HepG2 (cell line): ENCODE data around the gene CENPP. TPM values are rescaled to one million over a fixed set of nuclear protein-coding genes. Genes with fewer than 3 reads are reported as not detected.
A peak's percentile ranks its signal among the peaks of the same experiment; 100 is the strongest.

Experiments
- KLF12 ChIP-seq: sonication (generic); formaldehyde crosslinking; IDR thresholded peaks from 2 replicates; pipeline ENCODE4 v1.4.0; 2020; ENCODE audit warnings: missing genetic modification reagents, borderline replicate concordance
- MED13 ChIP-seq: sonication (generic); formaldehyde crosslinking; IDR thresholded peaks from 2 replicates; pipeline ENCODE4 v1.5.0; 2020; ENCODE audit warnings: missing genetic modification reagents
- MTF1 ChIP-seq: sonication (generic); formaldehyde crosslinking; IDR thresholded peaks from 2 replicates; pipeline ENCODE4 v1.5.0; 2020; ENCODE audit warnings: missing genetic modification reagents
- POLR2AphosphoS2 ChIP-seq: IDR thresholded peaks from 2 replicates; pipeline ENCODE4 v1.6.1; 2011; ENCODE audit warnings: low read depth, low read length, improper control_type of control experiment
- RXRB ChIP-seq: IDR thresholded peaks from 2 replicates; pipeline ENCODE4 v1.6.1; 2016; ENCODE audit warnings: borderline replicate concordance, missing genetic modification reagents, missing compliant biosample characterization
- SMC3 ChIP-seq: IDR thresholded peaks from 2 replicates; pipeline ENCODE4 v1.6.1; 2011; ENCODE audit warnings: low read length, improper control_type of control experiment
- SOX5 ChIP-seq: IDR thresholded peaks from 2 replicates; pipeline ENCODE4 v1.6.1; 2016; ENCODE audit warnings: borderline replicate concordance
- ZBTB20 ChIP-seq: sonication (generic); formaldehyde crosslinking; IDR thresholded peaks from 2 replicates; pipeline ENCODE4 v1.8.1; 2023; ENCODE audit warnings: missing genetic modification reagents, low read depth, mild to moderate bottlenecking, borderline replicate concordance
- ZNF17 ChIP-seq: sonication (generic); formaldehyde crosslinking; IDR thresholded peaks from 2 replicates; pipeline ENCODE4 v1.5.0; 2020; ENCODE audit warnings: mild to moderate bottlenecking, missing genetic modification reagents
- ZNF850 ChIP-seq: sonication (generic); formaldehyde crosslinking; conservative IDR thresholded peaks from 2 replicates; pipeline ENCODE4 v1.9.0; 2021; ENCODE audit warnings: mild to moderate bottlenecking, missing genetic modification reagents
- ZSCAN29 ChIP-seq: sonication (generic); formaldehyde crosslinking; conservative IDR thresholded peaks from 2 replicates; pipeline ENCODE4 v1.4.0; 2020; ENCODE audit warnings: mild to moderate bottlenecking, missing genetic modification reagents
- polyA plus RNA-seq, 8 experiments: library from polyadenylated mRNA; depleted of rRNA in 3 of 8; stranded (reverse) in 7 of 8; unstranded in 1 of 8; fragments of >200 nt; fragmentation: Illumina TruSeq in 4 of 8; extraction: Trizol in 4 of 8; gene quantifications; 2 replicates each; pipeline versions ENCODE4 v1.2.1 to v1.2.3, GENCODE V29; 2011 to 2016; ENCODE audit warnings: low read depth in 4 of 8, missing spikeins in 1 of 8, mixed read lengths in 1 of 8; ENCODE audit not compliant: insufficient read depth in 1 of 8
- total RNA-seq, 5 experiments: library from RNA; depleted of rRNA; stranded (reverse); fragments of >200 nt; fragmentation: Illumina TruSeq; extraction: Trizol; gene quantifications; 2 replicates each; pipeline ENCODE4 v1.2.3, GENCODE V29; 2016; ENCODE audit warnings: low read depth in 1 of 5
- TF ChIP-seq, protein P1 (sequence below): sonication (generic); formaldehyde crosslinking; conservative IDR thresholded peaks from 2 replicates; pipeline ENCODE4 v1.4.0; 2020; ENCODE audit warnings: missing genetic modification reagents
- TF ChIP-seq, protein P2 (sequence below): sonication (generic); formaldehyde crosslinking; IDR thresholded peaks from 2 replicates; pipeline ENCODE4 v1.4.0; 2020; ENCODE audit warnings: mild to moderate bottlenecking, missing genetic modification reagents
- TF ChIP-seq, protein P3 (sequence below): sonication (generic); formaldehyde crosslinking; IDR thresholded peaks from 2 replicates; pipeline ENCODE4 v1.8.1; 2023; ENCODE audit warnings: missing genetic modification reagents, mild to moderate bottlenecking, borderline replicate concordance
- TF ChIP-seq, protein P4 (sequence below): sonication (generic); formaldehyde crosslinking; IDR thresholded peaks from 2 replicates; pipeline ENCODE4 v1.5.1; 2020; ENCODE audit warnings: mild to moderate bottlenecking, missing genetic modification reagents
- TF ChIP-seq, protein P5 (sequence below): sonication (generic); formaldehyde crosslinking; conservative IDR thresholded peaks from 2 replicates; pipeline ENCODE4 v1.4.0; 2020; ENCODE audit warnings: mild to moderate bottlenecking, missing genetic modification reagents, moderate library complexity

The CENPP gene
- total and polyA plus RNA-seq, 2 of the 13 experiments (the other 11 are each of a cell fraction or from before 2014, with no cell fraction given) = 2.0 to 11.4 TPM

DNA sequence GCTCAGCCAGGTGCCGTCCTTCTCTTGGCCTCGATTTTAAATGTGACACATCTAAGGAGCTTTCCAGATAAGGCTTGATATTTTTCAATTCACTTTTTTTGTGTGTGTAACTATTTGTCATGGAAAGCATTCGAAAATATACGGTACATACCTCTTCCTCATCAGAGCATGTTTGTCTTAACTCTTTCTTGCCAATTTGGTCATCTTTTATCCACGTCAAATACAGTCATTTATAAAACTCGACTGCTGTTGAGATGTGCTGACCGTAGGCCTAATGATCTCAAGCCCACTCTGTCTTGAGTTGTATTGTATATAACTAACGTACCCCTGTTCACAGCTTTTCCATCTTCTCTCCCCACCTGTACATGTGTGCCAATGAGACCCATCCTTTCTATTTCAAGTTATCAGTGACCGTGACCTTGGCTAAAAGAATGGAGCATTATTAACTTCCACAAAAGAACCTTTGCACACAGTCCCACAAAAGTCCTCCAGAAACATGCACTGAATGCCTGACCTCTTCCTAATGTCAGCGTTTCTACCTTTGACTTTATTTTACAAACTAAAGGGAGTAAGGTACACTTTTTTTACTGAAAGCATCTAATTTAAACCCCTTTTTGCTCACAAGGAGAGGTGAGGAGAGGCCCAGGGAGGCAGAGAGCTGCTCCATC, 282.6 kb downstream of the CENPP start (continued):
- peak; percentile 71 for TF ChIP-seq RXRB (CRISPR knock-in tag)
- TF ChIP-seq, protein P1, sequence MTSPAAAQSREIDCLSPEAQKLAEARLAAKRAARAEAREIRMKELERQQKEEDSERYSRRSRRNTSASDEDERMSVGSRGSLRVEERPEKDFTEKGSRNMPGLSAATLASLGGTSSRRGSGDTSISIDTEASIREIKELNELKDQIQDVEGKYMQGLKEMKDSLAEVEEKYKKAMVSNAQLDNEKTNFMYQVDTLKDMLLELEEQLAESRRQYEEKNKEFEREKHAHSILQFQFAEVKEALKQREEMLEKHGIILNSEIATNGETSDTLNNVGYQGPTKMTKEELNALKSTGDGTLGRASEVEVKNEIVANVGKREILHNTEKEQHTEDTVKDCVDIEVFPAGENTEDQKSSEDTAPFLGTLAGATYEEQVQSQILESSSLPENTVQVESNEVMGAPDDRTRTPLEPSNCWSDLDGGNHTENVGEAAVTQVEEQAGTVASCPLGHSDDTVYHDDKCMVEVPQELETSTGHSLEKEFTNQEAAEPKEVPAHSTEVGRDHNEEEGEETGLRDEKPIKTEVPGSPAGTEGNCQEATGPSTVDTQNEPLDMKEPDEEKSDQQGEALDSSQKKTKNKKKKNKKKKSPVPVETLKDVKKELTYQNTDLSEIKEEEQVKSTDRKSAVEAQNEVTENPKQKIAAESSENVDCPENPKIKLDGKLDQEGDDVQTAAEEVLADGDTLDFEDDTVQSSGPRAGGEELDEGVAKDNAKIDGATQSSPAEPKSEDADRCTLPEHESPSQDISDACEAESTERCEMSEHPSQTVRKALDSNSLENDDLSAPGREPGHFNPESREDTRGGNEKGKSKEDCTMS (CRISPR knock-in tag) = no peak
- TF ChIP-seq, protein P2, sequence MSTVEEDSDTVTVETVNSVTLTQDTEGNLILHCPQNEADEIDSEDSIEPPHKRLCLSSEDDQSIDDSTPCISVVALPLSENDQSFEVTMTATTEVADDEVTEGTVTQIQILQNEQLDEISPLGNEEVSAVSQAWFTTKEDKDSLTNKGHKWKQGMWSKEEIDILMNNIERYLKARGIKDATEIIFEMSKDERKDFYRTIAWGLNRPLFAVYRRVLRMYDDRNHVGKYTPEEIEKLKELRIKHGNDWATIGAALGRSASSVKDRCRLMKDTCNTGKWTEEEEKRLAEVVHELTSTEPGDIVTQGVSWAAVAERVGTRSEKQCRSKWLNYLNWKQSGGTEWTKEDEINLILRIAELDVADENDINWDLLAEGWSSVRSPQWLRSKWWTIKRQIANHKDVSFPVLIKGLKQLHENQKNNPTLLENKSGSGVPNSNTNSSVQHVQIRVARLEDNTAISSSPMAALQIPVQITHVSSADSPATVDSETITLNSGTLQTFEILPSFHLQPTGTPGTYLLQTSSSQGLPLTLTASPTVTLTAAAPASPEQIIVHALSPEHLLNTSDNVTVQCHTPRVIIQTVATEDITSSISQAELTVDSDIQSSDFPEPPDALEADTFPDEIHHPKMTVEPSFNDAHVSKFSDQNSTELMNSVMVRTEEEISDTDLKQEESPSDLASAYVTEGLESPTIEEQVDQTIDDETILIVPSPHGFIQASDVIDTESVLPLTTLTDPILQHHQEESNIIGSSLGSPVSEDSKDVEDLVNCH (CRISPR knock-in tag) = no peak
- TF ChIP-seq SOX5 (CRISPR knock-in tag) = peak; percentile 81; the same call in 1 of the 2 replicates
- no peak for TF ChIP-seq MTF1 (CRISPR knock-in tag)
- TF ChIP-seq, protein P3, sequence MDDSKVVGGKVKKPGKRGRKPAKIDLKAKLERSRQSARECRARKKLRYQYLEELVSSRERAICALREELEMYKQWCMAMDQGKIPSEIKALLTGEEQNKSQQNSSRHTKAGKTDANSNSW (CRISPR knock-in tag) = no peak
- no peak for TF ChIP-seq ZNF17 (CRISPR knock-in tag)
- no peak for TF ChIP-seq ZSCAN29 (CRISPR knock-in tag)
- TF ChIP-seq ZBTB20 (CRISPR knock-in tag) = no peak
- no peak for TF ChIP-seq ZNF850
- TF ChIP-seq SMC3 = no peak
- TF ChIP-seq, protein P4, sequence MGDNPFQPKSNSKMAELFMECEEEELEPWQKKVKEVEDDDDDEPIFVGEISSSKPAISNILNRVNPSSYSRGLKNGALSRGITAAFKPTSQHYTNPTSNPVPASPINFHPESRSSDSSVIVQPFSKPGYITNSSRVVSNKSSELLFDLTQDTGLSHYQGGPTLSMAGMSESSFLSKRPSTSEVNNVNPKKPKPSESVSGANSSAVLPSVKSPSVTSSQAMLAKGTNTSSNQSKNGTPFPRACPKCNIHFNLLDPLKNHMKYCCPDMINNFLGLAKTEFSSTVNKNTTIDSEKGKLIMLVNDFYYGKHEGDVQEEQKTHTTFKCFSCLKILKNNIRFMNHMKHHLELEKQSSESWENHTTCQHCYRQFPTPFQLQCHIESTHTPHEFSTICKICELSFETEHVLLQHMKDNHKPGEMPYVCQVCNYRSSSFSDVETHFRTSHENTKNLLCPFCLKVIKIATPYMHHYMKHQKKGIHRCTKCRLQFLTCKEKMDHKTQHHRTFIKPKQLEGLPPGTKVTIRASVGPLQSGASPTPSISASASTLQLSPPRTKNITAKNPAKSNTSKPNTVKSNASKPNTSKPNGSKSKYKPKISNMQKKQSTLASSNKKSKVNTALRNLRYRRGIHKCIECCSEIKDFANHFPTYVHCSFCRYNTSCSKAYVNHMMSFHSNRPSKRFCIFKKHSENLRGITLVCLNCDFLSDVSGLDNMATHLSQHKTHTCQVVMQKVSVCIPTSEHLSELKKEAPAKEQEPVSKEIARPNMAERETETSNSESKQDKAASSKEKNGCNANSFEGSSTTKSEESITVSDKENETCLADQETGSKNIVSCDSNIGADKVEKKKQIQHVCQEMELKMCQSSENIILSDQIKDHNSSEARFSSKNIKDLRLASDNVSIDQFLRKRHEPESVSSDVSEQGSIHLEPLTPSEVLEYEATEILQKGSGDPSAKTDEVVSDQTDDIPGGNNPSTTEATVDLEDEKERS = no peak
- TF ChIP-seq KLF12 = no peak
- TF ChIP-seq, protein P5, sequence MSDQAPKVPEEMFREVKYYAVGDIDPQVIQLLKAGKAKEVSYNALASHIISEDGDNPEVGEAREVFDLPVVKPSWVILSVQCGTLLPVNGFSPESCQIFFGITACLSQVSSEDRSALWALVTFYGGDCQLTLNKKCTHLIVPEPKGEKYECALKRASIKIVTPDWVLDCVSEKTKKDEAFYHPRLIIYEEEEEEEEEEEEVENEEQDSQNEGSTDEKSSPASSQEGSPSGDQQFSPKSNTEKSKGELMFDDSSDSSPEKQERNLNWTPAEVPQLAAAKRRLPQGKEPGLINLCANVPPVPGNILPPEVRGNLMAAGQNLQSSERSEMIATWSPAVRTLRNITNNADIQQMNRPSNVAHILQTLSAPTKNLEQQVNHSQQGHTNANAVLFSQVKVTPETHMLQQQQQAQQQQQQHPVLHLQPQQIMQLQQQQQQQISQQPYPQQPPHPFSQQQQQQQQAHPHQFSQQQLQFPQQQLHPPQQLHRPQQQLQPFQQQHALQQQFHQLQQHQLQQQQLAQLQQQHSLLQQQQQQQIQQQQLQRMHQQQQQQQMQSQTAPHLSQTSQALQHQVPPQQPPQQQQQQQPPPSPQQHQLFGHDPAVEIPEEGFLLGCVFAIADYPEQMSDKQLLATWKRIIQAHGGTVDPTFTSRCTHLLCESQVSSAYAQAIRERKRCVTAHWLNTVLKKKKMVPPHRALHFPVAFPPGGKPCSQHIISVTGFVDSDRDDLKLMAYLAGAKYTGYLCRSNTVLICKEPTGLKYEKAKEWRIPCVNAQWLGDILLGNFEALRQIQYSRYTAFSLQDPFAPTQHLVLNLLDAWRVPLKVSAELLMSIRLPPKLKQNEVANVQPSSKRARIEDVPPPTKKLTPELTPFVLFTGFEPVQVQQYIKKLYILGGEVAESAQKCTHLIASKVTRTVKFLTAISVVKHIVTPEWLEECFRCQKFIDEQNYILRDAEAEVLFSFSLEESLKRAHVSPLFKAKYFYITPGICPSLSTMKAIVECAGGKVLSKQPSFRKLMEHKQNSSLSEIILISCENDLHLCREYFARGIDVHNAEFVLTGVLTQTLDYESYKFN = peak; percentile 59; the same call in 1 of the 2 replicates
- TF ChIP-seq POLR2AphosphoS2 = no peak
- TF ChIP-seq MED13 (CRISPR knock-in tag) = no peak
